Stimulated activated CD4-positive, alpha-beta T cell treated with anti-CD3 and anti-CD28 coated beads, Interleukin-1b, Interleukin-23, amount 100 ng/mL, for 24 hours (primary cell): ENCODE results near the gene CAMSAP1.

ENCODE experiments used
- DNase-seq, 4 experiments: peaks; one replicate each; pipeline ENCODE4 v3.0.0-alpha.2; 2020; ENCODE audit warnings: low read depth in 4 of 4, low spot score in 1 of 4

Gene CAMSAP1

GRCh38 chr9:135793221-135794056 is 113.9 kb downstream of the CAMSAP1 start:
- DNase-seq: no peak

- no peak for DNase-seq
Measured at GRCh38 chr9:135792268-135793128, 114.8 kb downstream of the CAMSAP1 start.

DNA sequence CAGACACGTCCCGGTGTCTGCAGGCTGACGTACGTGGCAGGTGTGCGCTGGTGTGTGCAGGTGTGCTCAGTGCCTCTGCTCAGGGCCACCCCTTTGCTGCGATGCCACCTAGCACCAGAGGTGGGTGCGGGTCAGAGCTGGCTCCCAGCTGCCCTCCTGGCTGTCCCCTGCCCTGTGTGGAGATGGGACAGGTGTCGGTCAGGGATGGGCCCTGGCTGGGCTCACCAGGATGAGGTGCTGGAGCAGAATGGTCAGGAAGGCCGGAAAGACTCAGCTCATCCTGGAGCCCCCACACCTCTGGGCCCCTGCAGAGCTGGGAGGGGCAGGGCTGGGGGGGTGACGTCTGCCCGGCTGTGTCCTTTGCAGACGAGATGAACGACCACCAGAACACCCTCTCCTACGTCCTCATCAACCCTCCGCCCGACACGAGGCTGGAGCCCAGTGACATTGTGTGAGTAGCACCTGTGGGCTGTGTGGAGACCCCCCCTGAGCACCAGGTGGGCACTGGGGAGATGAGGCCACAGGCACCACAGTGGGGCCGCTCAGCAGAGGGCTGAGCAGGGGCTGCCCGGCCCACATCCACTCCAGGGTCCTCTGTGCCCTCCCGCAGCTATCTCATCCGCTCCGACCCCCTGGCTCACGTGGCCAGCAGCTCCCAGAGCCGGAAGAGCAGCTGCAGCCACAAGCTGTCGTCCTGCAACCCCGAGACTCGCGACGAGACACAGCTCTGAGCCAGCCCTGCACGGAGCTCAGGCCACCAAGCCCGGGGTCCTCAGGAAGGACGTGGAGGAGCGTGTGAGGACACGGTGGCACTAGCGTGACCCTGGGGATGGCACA is 115.7 kb downstream of the CAMSAP1 start:
- no peak for DNase-seq

DNA sequence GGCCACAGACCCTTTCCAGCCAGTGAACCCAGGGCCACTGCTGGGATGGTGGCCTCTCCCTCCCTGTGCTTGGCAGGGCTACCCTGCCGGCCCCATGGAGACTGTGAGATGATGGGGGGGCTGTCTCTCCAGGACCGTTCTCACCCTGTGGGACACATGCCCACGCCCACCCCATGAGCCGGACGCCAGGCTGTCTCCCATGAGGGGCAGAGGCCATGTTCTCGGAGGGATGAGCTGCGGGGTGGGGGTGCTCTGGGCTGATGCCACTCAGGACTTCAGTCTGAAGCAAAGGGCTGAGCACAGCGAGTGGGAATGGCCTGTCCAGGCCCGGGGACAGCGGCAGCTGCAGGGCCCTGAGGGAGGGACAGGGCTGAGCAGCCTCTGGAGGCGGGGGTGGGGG is 116.5 kb downstream of the CAMSAP1 start:
- DNase-seq: no peak

DNA sequence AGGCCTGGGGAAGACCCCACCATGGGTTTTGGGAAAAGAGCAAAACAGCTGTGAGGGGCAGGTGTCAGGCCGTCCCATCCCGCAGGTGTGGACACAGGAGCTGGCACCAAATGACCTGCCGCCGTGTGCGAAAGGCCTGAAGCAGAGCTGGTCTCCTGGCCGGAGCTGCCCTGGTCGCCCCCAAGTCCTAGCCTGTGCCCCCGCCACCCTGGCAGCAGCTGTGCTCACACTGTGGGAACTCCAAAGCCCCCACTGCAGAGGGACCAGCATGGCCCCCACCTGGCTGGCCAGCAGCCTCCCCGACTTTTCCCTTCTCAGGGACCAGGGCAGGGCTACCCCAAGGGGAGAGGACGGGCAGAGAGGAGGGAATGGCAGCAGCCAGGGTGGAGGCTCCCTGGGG is 117.0 kb downstream of the CAMSAP1 start:
- no peak for DNase-seq

DNA sequence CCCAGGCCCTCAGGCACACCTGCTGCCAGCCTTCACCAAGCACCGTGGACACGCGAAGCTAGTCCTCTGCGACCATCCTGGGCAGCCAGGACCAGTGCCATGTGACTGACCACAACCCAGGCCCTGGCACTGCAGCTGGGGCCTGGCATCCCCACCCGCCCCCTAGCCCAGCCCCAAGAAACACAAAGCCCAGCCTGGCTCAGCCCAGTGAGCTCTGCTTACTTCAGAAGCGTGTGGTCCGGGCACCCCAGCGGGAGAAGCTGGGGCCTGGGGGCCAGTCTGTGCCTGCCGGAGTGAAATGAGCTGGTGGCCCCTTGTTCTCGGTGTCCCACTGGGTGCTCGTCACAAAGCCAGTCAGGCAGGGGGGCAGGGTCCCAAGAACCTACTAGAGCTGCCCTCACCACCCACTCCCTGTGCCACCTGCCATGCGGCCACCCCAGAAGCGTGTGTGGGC is 117.5 kb downstream of the CAMSAP1 start:
- DNase-seq: no peak

DNA sequence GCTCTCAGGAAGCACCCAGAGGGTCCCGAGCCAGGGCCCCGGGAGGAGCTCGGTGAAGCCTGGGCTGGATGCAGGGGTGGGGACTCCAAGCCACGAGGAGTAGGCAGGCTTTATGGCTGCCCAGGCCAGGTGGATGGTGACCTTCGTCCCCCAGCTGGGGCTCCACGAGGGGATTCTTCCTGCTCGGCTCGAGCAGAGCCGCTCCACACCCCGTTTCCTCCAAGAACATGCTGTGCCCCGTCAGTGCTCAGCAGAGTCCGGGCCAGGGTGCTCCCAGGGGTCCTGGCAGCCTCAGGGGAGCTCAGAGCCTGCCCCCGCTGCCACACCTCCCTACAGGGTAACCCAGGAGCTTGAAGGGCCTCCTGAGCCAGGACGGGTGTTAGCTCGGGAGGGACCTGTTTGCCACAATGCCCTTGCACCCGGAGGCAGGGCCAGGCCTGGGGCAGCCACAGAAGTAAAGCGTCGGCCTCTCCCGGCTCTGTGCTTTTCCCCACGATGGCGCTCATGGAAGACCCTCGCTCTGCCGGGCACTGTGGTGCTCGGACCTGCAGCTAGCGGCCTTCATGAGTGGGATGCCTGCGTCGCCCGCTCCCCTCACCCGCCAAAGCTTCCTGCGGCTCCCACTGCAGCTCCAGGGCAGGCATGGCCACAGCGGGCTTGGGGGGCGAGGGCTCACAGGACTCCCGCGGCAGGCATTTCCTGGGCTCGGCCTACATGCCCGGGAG is 118.6 kb downstream of the CAMSAP1 start:
- DNase-seq: no peak

DNA sequence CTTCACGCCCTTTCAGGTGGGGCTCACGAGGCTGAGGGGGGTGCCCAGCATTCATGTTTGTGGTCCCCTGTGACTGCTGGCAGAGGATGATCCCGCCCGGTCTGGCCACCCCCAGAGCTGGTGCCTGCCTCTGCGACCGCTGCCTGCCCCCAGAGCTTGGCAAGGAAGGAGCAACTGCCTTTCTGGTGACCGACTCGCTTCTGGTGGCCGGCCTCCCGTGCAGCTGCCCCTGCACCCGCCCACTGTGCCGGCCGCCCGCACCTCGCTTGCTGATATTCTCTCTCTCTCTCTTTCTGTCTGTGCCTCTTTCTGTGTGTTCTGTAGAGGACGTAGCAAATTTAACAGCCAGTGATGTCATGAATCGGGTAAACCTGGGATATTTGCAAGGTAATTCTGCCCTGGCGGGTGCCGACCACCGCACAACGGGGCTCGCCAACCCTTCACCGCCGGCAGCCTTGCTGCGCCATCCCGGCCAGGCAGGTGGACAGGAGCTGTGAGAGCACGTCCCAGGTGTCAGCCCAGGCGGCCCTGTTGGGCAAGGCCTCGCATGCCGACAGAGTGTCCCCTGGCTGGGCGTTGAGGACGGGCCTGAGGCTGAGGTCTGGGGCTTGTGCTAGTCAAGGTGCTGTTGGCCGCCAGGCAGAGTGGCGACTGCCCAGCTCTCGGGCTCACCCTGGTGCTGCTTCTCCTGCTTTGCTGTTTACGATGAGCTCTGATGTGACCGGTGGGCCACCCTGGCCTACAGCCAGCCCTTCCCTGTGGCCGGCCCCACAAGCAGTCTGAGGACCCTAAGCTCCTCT is 119.4 kb downstream of the CAMSAP1 start:
- no peak for DNase-seq

GRCh38 chr9:135787317-135787716 is 120.0 kb downstream of the CAMSAP1 start:
- DNase-seq: no peak

DNA sequence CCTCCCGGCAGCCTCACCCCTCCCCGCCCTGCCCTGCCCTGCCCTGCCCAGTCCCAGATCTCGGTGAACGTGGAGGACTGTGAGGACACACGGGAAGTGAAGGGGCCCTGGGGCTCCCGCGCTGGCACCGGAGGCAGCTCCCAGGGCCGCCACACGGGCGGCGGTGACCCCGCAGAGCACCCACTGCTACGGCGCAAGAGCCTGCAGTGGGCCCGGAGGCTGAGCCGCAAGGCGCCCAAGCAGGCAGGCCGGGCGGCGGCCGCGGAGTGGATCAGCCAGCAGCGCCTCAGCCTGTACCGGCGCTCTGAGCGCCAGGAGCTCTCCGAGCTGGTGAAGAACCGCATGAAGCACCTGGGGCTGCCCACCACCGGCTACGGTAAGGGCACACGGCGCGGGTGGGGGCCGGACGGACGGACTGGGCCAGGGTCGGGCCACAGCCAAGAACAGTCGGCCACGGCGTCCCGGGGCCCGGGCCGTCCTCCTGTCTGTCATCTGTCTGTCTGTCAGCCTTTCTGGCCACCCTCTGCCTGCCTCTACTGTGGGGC is 121.1 kb downstream of the CAMSAP1 start:
- DNase-seq: no peak

DNA sequence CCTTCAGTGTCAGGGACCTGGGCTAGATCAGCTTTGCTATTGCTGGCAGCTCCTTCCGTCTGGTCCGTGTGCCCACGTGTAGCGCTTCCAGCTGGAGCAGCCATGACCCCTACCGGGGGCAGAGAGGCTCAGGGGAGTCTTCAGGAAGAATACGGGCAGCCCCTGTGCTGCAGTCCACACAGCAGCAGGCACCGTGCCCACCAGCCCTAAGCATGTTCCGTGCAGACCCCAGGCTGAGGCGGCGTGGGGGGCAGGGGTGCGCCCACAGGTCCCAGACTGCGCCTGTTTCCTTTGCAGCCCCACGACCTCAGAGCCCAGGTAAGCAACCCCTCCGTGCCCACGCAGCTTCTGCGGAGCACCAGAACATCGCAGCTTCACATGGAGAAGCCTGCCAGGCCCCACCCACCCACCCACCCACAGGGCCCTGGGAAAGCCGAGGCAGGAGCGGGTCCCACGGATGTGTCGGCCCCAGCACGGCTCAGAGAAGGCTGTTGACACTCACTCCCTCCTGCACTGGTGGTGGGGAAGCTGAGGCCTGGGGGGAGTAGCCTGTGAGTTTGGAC is 122.3 kb downstream of the CAMSAP1 start:
- DNase-seq: no peak

GRCh38 chr9:135783540-135784245 is 123.7 kb downstream of the CAMSAP1 start:
- no peak for DNase-seq

DNA sequence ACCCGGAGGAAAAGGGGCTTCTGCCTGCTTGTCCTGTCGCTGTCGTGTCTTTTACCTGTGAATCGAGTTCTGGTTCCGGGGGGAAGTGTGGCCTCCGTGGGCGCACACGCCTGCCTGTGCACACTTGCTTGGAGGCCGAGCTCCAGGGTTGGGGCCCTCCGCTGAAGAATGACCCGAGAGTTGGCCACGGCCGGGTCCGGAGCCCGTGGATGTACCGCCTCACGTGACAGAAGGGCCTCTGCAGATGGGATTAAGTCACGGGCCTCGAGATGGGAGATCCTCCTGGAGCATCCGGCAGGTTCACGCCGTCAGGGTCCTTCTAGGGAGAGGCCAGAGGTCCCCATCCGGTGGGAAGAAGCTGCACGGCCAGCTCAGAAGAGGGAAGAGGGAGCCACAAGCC is 124.4 kb downstream of the CAMSAP1 start:
- no peak for DNase-seq

DNA sequence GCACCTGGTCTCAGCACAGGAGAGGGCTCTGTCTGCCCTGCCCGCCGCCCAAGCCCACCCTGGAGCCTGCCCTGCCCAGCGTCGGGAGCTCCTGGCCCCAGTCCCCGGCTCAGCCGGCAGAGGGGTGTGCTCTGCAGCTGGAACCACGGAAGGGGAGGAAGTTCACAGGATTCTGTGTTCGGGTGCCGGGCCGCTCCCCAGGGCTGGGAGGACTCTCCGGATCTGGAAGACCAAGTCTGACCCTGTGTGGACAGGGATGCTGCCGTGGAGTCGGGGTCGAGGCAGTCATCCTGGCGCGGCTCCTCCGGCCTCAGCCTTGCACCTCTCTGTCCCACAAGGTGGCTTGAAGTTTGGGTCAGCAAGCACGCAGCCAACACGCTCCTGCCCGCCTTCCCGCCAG is 126.7 kb downstream of the CAMSAP1 start:
- DNase-seq: no peak

- no peak for DNase-seq
Measured at GRCh38 chr9:135780086-135780485, 127.3 kb downstream of the CAMSAP1 start.

DNA sequence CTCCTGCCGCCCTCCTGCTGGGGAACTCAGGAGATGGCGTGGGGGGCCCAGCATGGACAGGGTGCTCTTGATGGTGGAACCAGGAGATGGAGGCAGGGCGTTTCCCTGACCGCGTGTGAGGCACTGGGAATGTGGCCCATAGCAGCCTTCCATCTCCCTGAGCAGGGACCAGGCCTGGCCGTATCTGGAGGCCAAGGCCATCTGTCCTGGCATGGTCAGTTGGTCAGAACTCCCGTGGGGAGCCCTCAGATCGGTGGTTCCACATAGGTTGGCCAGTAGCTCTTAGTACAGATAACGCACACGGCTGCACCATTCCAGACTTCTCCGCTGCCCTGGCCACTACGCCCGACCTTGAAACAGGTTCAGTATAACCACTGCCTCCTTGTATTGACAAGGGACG is 127.8 kb downstream of the CAMSAP1 start:
- no peak for DNase-seq

DNA sequence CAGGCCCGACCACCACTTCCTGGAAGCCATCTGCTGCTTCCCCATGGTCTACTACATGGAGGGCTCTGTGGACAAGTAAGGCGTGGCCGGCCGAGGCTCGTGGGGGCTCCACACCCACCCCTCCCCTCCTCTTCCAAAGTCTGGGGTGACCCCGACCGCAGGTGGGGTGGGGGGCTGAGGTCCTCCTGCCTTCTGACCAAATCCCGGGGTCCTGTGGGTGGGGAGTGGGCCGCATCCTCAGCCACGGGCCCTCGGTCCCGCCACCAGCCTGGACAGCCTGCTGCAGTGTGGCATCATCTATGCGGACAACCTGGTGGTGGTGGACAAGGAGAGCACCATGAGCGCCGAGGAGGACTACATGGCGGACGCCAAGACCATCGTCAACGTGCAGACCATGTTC is 128.9 kb downstream of the CAMSAP1 start:
- no peak for DNase-seq

DNA sequence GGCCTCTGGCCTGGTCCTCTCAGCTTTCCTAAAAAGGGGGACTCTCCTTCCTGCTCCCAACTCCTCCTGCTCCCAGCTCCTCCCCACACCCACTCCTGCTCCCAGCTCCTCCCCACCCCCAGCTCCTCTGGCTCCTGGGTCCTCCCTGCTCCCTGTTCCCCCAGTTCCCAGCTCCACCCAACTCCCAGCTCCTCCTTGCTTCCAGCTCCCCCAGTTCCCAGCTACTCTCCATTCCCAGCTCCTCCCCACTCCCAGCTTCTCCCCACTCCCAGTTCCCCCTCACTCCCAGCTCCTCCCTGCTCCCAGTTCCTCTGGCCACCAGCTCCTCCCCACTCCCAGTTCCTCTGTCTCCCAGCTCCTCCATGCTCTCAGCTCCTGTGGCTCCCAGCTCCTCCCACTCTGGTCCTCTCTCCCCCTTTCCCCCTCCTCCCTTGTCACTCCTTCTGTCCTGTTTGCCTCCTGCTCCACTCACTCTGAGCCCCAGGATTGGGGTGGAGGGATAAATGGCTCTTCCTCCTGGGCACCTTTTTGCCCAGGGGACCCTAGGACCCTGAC is 129.6 kb downstream of the CAMSAP1 start:
- DNase-seq: no peak
